ENCODE results near the gene CHD1. TPM values are rescaled to one million over a fixed set of nuclear protein-coding genes. Genes with fewer than 3 reads are reported as not detected.

Gene CHD1
- total RNA-seq, 2 experiments from 2014 or later = 42.7 to 54.5 TPM

GRCh38 chr5:98907951-98908350 is 20.9 kb downstream of the CHD1 start:
- Mint-ChIP-seq H3K4me3 (no peak overlapping the region), H3K27ac (no peak overlapping the region), H3K4me1 (peaks cover 40% of the 10 kb centered on the region), H3K36me3 (ENCODE audit: low read depth) (peaks cover 19% of the 10 kb centered on the region), H3K9me3 (no peaks in the 10 kb centered on the region), H3K27me3 (no peaks in the 10 kb centered on the region)
- CTCF ChIA-PET = interaction anchor here (1.0 to 1.9 kb wide), 3 partner anchors 16 to 153 kb away, joined by 3 to 6 read pairs (median 4); no protein-coding TSS in a partner anchor
- no peak for DNase-seq
- POLR2A ChIA-PET = no interaction called here

DNA sequence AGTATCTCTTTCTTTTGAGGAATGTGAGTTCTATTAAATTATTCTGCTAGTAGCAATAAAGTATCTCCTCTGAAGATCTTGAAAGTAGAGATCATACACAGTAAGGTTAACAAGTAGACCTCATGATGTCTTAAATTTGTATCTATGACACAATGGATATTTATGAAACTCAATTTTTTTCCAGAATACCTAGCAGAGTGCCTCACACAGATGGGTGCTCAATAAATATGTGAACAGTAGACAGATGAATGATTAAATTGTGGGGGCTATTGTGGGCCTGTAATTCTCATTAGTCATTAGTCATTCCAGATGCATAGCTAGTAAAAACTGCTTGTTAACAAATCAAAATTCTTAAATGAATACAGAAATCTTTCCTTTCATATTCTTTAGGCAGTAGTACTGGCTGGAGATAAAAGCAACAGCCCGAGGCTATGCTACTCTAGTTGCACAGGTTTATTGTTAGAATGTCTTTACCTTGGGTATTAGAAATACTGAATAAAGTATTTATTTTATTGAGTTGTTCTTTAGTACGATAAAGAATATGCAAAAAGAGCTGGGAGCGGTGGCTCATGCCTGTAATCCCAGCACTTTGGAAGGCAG is 22.0 kb downstream of the CHD1 start:
- Mint-ChIP-seq H3K27me3 (no peaks in the 10 kb centered on the region), H3K4me1 (peaks cover 39% of the 10 kb centered on the region), H3K9me3 (no peaks in the 10 kb centered on the region), H3K4me3 (no peak overlapping the region), H3K36me3 (ENCODE audit: low read depth) (peaks cover 24% of the 10 kb centered on the region), H3K27ac (no peak overlapping the region)
- ChIA-PET CTCF (interaction anchor here (1.9 kb wide), 1 partner anchor 154 kb away, joined by 6 read pairs; no protein-coding TSS in a partner anchor), POLR2A (no interaction called here)
- no peak for DNase-seq

- peak overlapping the region; percentile 47 for H3K27ac Mint-ChIP-seq
- ChIA-PET CTCF (interaction anchor here (1.9 kb wide), 1 partner anchor 155 kb away, joined by 6 read pairs; no protein-coding TSS in a partner anchor), POLR2A (no interaction called here)
- H3K36me3 Mint-ChIP-seq (ENCODE audit: low read depth) = peaks cover 23% of the 10 kb centered on the region
- H3K4me1 Mint-ChIP-seq = peaks cover 35% of the 10 kb centered on the region
- no peaks in the 10 kb centered on the region for H3K9me3 Mint-ChIP-seq
- no peak for DNase-seq
- H3K27me3 Mint-ChIP-seq = no peaks in the 10 kb centered on the region
- H3K4me3 Mint-ChIP-seq = no peak overlapping the region
Measured at GRCh38 chr5:98905857-98906688, 22.7 kb downstream of the CHD1 start.

GRCh38 chr5:98904780-98905179 is 24.0 kb downstream of the CHD1 start:
- no peak for DNase-seq
- Mint-ChIP-seq H3K27me3 (no peaks in the 10 kb centered on the region), H3K4me3 (no peak overlapping the region), H3K9me3 (no peaks in the 10 kb centered on the region), H3K4me1 (peaks cover 33% of the 10 kb centered on the region), H3K27ac (peak overlapping the region; percentile 50), H3K36me3 (ENCODE audit: low read depth) (peaks cover 26% of the 10 kb centered on the region)
- ChIA-PET CTCF (interaction anchor here (1.0 to 2.3 kb wide), 3 partner anchors 26 to 156 kb away, joined by 3 to 10 read pairs (median 8); no protein-coding TSS in a partner anchor), POLR2A (no interaction called here)

GRCh38 chr5:98902733-98903132 is 26.1 kb downstream of the CHD1 start:
- CTCF ChIA-PET = interaction anchor here (1.5 kb wide), 1 partner anchor 21 kb away, joined by 3 read pairs; no protein-coding TSS in a partner anchor
- Mint-ChIP-seq H3K4me3 (no peak overlapping the region), H3K27ac (no peak overlapping the region), H3K27me3 (no peaks in the 10 kb centered on the region), H3K36me3 (ENCODE audit: low read depth) (peaks cover 35% of the 10 kb centered on the region), H3K4me1 (peaks cover 19% of the 10 kb centered on the region), H3K9me3 (no peaks in the 10 kb centered on the region)
- POLR2A ChIA-PET = no interaction called here
- DNase-seq = no peak

- H3K36me3 Mint-ChIP-seq (ENCODE audit: low read depth) = peaks cover 47% of the 10 kb centered on the region
- peaks cover 3% of the 10 kb centered on the region for H3K4me1 Mint-ChIP-seq
- no peaks in the 10 kb centered on the region for H3K27me3 Mint-ChIP-seq
- POLR2A ChIA-PET = no interaction called here
- H3K27ac Mint-ChIP-seq = no peak overlapping the region
- H3K9me3 Mint-ChIP-seq = no peaks in the 10 kb centered on the region
- CTCF ChIA-PET = interaction anchor here (1.8 kb wide), 1 partner anchor 161 kb away, joined by 4 read pairs; no protein-coding TSS in a partner anchor
- DNase-seq = no peak
- H3K4me3 Mint-ChIP-seq = no peak overlapping the region
Measured at GRCh38 chr5:98899456-98899855, 29.4 kb downstream of the CHD1 start.

DNA sequence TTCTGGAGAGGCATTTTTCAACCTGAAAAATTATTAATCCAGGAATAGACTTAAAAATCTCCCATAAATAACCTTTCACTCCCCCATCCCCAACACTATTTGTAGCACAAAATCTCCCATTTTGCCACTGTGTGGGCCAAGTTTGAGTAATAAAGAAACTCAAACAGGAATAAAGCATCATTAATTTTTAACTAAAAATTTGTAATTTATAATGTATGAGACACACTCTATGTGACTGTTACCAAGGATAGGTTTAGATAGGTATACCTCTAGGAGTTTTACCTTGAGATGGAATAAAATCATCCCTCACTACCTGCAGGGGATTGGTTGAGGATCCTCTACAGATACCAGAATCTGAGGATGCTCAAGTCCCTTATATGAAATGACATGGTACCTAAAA is 30.1 kb downstream of the CHD1 start:
- ChIA-PET CTCF (no interaction called here), POLR2A (interaction anchor here (0.8 kb wide), 1 partner anchor 500 kb away, joined by 3 read pairs; no protein-coding TSS in a partner anchor)
- H3K4me3 Mint-ChIP-seq = no peak overlapping the region
- DNase-seq = no peak
- H3K9me3 Mint-ChIP-seq = no peaks in the 10 kb centered on the region
- no peaks in the 10 kb centered on the region for H3K27me3 Mint-ChIP-seq
- H3K27ac Mint-ChIP-seq = no peak overlapping the region
- peaks cover 3% of the 10 kb centered on the region for H3K4me1 Mint-ChIP-seq
- peaks cover 44% of the 10 kb centered on the region for H3K36me3 Mint-ChIP-seq (ENCODE audit: low read depth)

DNA sequence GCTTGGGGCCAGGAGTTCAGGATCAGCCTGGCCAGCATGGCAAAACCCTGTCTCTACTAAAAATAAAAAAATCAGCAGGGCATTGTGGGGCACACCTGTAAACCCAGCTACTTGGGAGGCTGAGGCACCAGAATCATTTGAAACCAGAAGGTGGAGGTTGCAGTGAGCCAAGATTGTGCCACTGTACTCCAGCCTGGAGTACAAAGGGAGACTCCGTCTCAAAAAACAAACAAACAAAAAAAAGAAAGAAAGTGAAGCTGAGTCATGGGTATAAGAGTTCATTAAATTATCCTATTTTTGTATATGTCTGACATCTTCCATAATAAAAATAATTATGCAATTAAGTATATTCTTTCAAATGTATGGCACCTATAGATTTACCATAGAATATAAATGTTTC is 37.2 kb downstream of the CHD1 start:
- Mint-ChIP-seq H3K36me3 (ENCODE audit: low read depth) (peaks cover 44% of the 10 kb centered on the region), H3K27ac (no peak overlapping the region), H3K4me1 (no peaks in the 10 kb centered on the region), H3K9me3 (no peaks in the 10 kb centered on the region), H3K4me3 (no peak overlapping the region), H3K27me3 (no peaks in the 10 kb centered on the region)
- ChIA-PET POLR2A (no interaction called here), CTCF (no interaction called here)
- DNase-seq = no peak

DNA sequence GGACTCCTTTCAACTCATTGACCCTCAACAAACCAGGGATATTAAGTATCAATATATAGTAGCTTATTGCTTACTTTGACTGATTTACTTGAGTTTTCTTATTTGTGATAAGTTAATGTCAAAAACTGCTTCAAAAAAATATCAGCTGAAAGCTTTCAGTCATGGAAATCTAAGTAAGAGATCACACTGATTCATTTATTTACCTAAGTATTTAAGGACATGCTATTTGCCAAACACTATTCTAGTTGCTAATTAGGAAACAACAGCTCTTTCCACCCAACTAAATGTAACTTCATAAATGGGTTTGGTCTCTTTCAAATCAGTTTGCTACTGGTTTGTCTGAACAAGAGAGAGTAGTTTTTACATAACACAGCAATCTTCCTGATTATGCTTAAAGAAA is 48.2 kb downstream of the CHD1 start:
- no peaks in the 10 kb centered on the region for H3K27me3 Mint-ChIP-seq
- H3K36me3 Mint-ChIP-seq (ENCODE audit: low read depth) = peaks cover 59% of the 10 kb centered on the region
- DNase-seq = no peak
- POLR2A ChIA-PET = no interaction called here
- CTCF ChIA-PET = interaction anchor here (1.4 to 1.6 kb wide), 2 partner anchors 9 to 13 kb away, joined by 3 to 4 read pairs; no protein-coding TSS in a partner anchor
- no peak overlapping the region for H3K27ac Mint-ChIP-seq
- no peaks in the 10 kb centered on the region for H3K9me3 Mint-ChIP-seq
- peaks cover 5% of the 10 kb centered on the region for H3K4me1 Mint-ChIP-seq
- no peak overlapping the region for H3K4me3 Mint-ChIP-seq

DNA sequence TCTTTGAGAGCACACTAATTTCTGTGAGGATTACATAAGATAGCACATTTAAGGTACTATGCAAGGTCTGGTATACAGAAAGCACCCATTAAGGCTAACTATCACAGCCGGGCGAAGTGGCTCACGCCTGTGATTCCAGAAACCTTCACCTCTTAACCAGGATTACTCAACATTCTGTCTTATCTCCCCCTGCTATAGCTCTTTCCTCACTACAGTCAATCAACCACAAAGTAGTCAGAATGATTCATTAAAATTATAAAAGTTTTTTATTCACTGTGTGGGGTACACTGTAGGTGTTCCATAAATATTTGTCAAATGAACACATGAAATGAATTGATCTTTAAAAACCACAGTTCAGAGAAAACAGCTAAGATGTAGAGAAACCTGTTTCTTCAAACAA is 48.7 kb downstream of the CHD1 start:
- H3K36me3 Mint-ChIP-seq (ENCODE audit: low read depth) = peaks cover 60% of the 10 kb centered on the region
- DNase-seq = no peak
- POLR2A ChIA-PET = no interaction called here
- H3K9me3 Mint-ChIP-seq = no peaks in the 10 kb centered on the region
- CTCF ChIA-PET = interaction anchor here (1.4 to 1.6 kb wide), 2 partner anchors 9 to 13 kb away, joined by 3 to 4 read pairs; no protein-coding TSS in a partner anchor
- peaks cover 5% of the 10 kb centered on the region for H3K4me1 Mint-ChIP-seq
- no peaks in the 10 kb centered on the region for H3K27me3 Mint-ChIP-seq
- no peak overlapping the region for H3K4me3 Mint-ChIP-seq
- no peak overlapping the region for H3K27ac Mint-ChIP-seq

DNA sequence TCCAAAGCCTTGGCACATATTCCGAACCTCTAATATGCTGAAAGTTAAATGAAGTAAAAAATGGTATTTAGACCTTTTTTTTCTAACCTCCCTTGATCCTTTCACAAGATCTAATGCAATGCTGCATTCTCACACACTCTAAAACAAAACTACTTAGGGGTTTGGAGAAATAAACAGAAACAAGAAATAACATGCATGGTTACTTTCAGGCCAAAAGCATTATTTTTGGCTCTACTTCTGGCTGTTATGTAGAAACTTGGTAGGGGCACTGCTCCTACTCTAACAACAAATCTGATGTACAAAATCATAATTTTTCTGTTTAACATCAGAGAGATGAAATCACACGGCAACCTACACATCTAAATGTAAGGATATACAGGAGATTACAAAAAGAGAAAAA is 51.2 kb downstream of the CHD1 start:
- Mint-ChIP-seq H3K4me3 (no peak overlapping the region), H3K27me3 (no peaks in the 10 kb centered on the region), H3K4me1 (peaks cover 5% of the 10 kb centered on the region), H3K9me3 (no peaks in the 10 kb centered on the region), H3K27ac (no peak overlapping the region), H3K36me3 (ENCODE audit: low read depth) (peaks cover 56% of the 10 kb centered on the region)
- POLR2A ChIA-PET = no interaction called here
- CTCF ChIA-PET = no interaction called here
- no peak for DNase-seq

- peaks cover 2% of the 10 kb centered on the region for H3K4me1 Mint-ChIP-seq
- DNase-seq = no peak
- H3K36me3 Mint-ChIP-seq (ENCODE audit: low read depth) = peaks cover 53% of the 10 kb centered on the region
- CTCF ChIA-PET = no interaction called here
- no peaks in the 10 kb centered on the region for H3K27me3 Mint-ChIP-seq
- H3K9me3 Mint-ChIP-seq = no peaks in the 10 kb centered on the region
- no peak overlapping the region for H3K27ac Mint-ChIP-seq
- no peak overlapping the region for H3K4me3 Mint-ChIP-seq
- POLR2A ChIA-PET = no interaction called here
Measured at GRCh38 chr5:98872674-98873073, 56.1 kb downstream of the CHD1 start.

GRCh38 chr5:98865690-98866089 is 63.1 kb downstream of the CHD1 start:
- H3K9me3 Mint-ChIP-seq = no peaks in the 10 kb centered on the region
- CTCF ChIA-PET = interaction anchor here (0.6 kb wide), 1 partner anchor 18 kb away, joined by 4 read pairs; no protein-coding TSS in a partner anchor
- no peak overlapping the region for H3K27ac Mint-ChIP-seq
- no peak overlapping the region for H3K4me3 Mint-ChIP-seq
- no peak for DNase-seq
- no peaks in the 10 kb centered on the region for H3K27me3 Mint-ChIP-seq
- POLR2A ChIA-PET = no interaction called here
- H3K4me1 Mint-ChIP-seq = peaks cover 2% of the 10 kb centered on the region
- peaks cover 59% of the 10 kb centered on the region for H3K36me3 Mint-ChIP-seq (ENCODE audit: low read depth)

All from activated CD4-positive, alpha-beta T cell treated with anti-CD3 and anti-CD28 coated beads, Interleukin-2, amount 10 ng/mL, durations not matched to agents 7 days and 5 days (primary cell).